Mammary epithelial cell (primary cell): Measurements from ENCODE around the gene GEN1.
"Not testable (repeated sequence)": the region's sequence is repeated elsewhere in the genome, so short reads cannot be mapped to it uniquely, and the experiment has no call there.

Experiments used
- EZH2 ChIP-seq: IDR thresholded peaks from 2 replicates; pipeline ENCODE4 v1.6.1; 2012; ENCODE audit warnings: low read length, inconsistent platforms, borderline replicate concordance
- TF ChIP-seq, protein P1 (sequence below), 2 donors: IDR thresholded peaks in 1 of 2; conservative IDR thresholded peaks in 1 of 2; 2 replicates each; pipeline ENCODE4 v1.5.1; 2011 to 2012; ENCODE audit warnings: inconsistent platforms in 2 of 2, low read length in 2 of 2, mild to moderate bottlenecking in 2 of 2, control low read depth in 1 of 2, low read depth in 1 of 2; ENCODE audit not compliant: insufficient read depth in 1 of 2; ENCODE audit errors: extremely low read depth in 1 of 2

DNA sequence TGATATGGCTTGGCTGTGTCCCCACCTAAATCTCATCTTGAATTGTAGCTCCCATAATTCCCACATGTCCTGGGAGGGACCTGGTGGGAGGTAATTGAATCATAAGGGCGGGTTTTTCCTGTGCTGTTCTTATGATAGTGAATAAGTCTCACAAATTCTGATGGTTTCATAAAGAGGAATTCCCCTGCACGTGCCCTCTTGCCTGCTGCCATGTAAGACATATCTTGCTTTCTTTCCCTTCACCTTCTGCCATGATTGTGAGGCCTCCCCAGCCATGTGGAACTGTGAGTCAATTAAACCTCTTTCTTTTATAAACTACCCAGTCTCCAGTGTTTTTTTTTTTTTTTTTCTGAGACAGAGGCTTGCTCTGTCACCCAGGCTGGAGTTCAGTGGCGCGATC, 69.7 kb downstream of the GEN1 start:
- not testable (repeated sequence) for TF ChIP-seq EZH2
- TF ChIP-seq, protein P1, sequence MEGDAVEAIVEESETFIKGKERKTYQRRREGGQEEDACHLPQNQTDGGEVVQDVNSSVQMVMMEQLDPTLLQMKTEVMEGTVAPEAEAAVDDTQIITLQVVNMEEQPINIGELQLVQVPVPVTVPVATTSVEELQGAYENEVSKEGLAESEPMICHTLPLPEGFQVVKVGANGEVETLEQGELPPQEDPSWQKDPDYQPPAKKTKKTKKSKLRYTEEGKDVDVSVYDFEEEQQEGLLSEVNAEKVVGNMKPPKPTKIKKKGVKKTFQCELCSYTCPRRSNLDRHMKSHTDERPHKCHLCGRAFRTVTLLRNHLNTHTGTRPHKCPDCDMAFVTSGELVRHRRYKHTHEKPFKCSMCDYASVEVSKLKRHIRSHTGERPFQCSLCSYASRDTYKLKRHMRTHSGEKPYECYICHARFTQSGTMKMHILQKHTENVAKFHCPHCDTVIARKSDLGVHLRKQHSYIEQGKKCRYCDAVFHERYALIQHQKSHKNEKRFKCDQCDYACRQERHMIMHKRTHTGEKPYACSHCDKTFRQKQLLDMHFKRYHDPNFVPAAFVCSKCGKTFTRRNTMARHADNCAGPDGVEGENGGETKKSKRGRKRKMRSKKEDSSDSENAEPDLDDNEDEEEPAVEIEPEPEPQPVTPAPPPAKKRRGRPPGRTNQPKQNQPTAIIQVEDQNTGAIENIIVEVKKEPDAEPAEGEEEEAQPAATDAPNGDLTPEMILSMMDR (conservative IDR thresholded peaks at IDR 0.05 in 1 of 2, IDR thresholded peaks at IDR 0.05 in 1 of 2; ENCODE audit: extremely low read depth in 1 of 2, insufficient read depth in 1 of 2, low read depth in 1 of 2, low read length in 2 of 2) = not testable (repeated sequence)
